Activated CD8-positive, alpha-beta T cell treated with anti-CD3 and anti-CD28 coated beads for 36 hours (primary cell): ENCODE measurements around the gene MCC. TPM values are rescaled to one million over a fixed set of nuclear protein-coding genes. Genes with fewer than 3 reads are reported as not detected.

ENCODE experiments used
- ATAC-seq: fragments of 200-7000 bp; cut with Tn5 transposase; one replicate; pipeline ENCODE4 v1.10.0; 2021; ENCODE audit warnings: mild to moderate bottlenecking, moderate library complexity
- CTCF ChIA-PET: fragments of 350-600 bp; sonication (Branson Sonifier 250); formaldehyde crosslinking; loops from one replicate; lab custom pipeline; 2021; ENCODE audit warnings: antibody characterized with exemption; lab: Charles Lee
- POLR2A ChIA-PET: fragments of 350-600 bp; sonication (Branson Sonifier 250); formaldehyde crosslinking; loops from one replicate; lab custom pipeline; 2021; ENCODE audit warnings: antibody characterized with exemption; lab: Charles Lee
- DNase-seq: peaks from one replicate; pipeline ENCODE4 v3.0.0-alpha.2; 2020
- H3K27ac Mint-ChIP-seq: one replicate; pipeline ENCODE4 v1.8.0; 2021; ENCODE audit warnings: mild to moderate bottlenecking, mixed read lengths
- H3K27me3 Mint-ChIP-seq: one replicate; pipeline ENCODE4 v1.8.0; 2021; ENCODE audit warnings: mixed read lengths
- H3K36me3 Mint-ChIP-seq: one replicate; pipeline ENCODE4 v1.8.0; 2021; ENCODE audit warnings: low read depth, mixed read lengths
- H3K4me1 Mint-ChIP-seq: one replicate; pipeline ENCODE4 v1.8.0; 2021; ENCODE audit warnings: low read depth, mixed read lengths
- H3K4me3 Mint-ChIP-seq: one replicate; pipeline ENCODE4 v1.8.0; 2021; ENCODE audit warnings: mild to moderate bottlenecking, moderate library complexity, mixed read lengths
- H3K9me3 Mint-ChIP-seq: one replicate; pipeline ENCODE4 v1.8.0; 2021; ENCODE audit warnings: mixed read lengths
- CTCF ChIP-seq: fragments of 200-600 bp; IDR thresholded peaks from one replicate; pipeline ENCODE4 v1.8.0; 2022; ENCODE audit warnings: antibody characterized with exemption, mild to moderate bottlenecking
- intact Hi-C: fragments of 100-400 bp; cut with micrococcal nuclease; formaldehyde crosslinking; loops from one replicate; pipeline ENCODE4 v1.10.0; 2022
- total RNA-seq, 2 experiments: library from RNA; stranded (reverse); gene quantifications; one replicate each; pipeline ENCODE4 v1.2.3, GENCODE V29; 2021

Gene MCC
- total RNA-seq, 2 experiments from 2014 or later: 4.9 to 5.4 TPM

- CTCF ChIA-PET: interaction anchor here (1.0 to 5.7 kb wide), 4 partner anchors 39 to 266 kb away, joined by 3 to 41 read pairs (median 3); no protein-coding TSS in a partner anchor
Measured at GRCh38 chr5:113340537-113340936, 147.7 kb downstream of the MCC start.

GRCh38 chr5:113338628-113339027 is 149.6 kb downstream of the MCC start:
- ChIA-PET POLR2A (no interaction called here), CTCF (interaction anchor here (0.7 to 5.7 kb wide), 3 partner anchors 11 to 268 kb away, joined by 3 to 41 read pairs (median 3); no protein-coding TSS in a partner anchor)
- DNase-seq (no peak), ATAC-seq (no peak)
- no peak for TF ChIP-seq CTCF
- Mint-ChIP-seq H3K4me3 (no peak overlapping the region), H3K4me1 (peaks cover 4% of the 10 kb centered on the region), H3K27me3 (peaks cover 12% of the 10 kb centered on the region), H3K36me3 (no peaks in the 10 kb centered on the region), H3K27ac (no peak overlapping the region), H3K9me3 (no peaks in the 10 kb centered on the region)
- intact Hi-C loops: loop anchor here (5.0 kb wide), 1 partner anchor 174 kb away; the partner anchor contains the start of gene YTHDC2

More at GRCh38 chr5:113340537-113340936, 147.7 kb downstream of the MCC start:
- H3K9me3 Mint-ChIP-seq: no peaks in the 10 kb centered on the region
- H3K4me1 Mint-ChIP-seq: no peaks in the 10 kb centered on the region
- TF ChIP-seq CTCF: no peak
- intact Hi-C loops: no loop called here
- H3K4me3 Mint-ChIP-seq: no peak overlapping the region
- ATAC-seq: no peak
- POLR2A ChIA-PET: no interaction called here
- H3K27me3 Mint-ChIP-seq: peaks cover 12% of the 10 kb centered on the region
- no peak for DNase-seq
- H3K27ac Mint-ChIP-seq: no peak overlapping the region
- H3K36me3 Mint-ChIP-seq: no peaks in the 10 kb centered on the region

GRCh38 chr5:113337515-113338415 is 150.5 kb downstream of the MCC start:
- peaks cover 12% of the 10 kb centered on the region for H3K27me3 Mint-ChIP-seq
- CTCF ChIA-PET: interaction anchor here (0.6 to 5.7 kb wide), 9 partner anchors 12 to 342 kb away, joined by 3 to 41 read pairs (median 6); partner anchors contain the start of gene YTHDC2
- H3K9me3 Mint-ChIP-seq: no peaks in the 10 kb centered on the region
- H3K4me3 Mint-ChIP-seq: no peak overlapping the region
- no peaks in the 10 kb centered on the region for H3K36me3 Mint-ChIP-seq
- no peak for ATAC-seq
- intact Hi-C loops: loop anchor here (5.0 kb wide), 1 partner anchor 175 kb away; the partner anchor contains the start of gene YTHDC2
- POLR2A ChIA-PET: no interaction called here
- H3K4me1 Mint-ChIP-seq: peaks cover 4% of the 10 kb centered on the region
- no peak overlapping the region for H3K27ac Mint-ChIP-seq
- no peak for DNase-seq
- TF ChIP-seq CTCF: no peak

GRCh38 chr5:113336975-113337374 is 151.3 kb downstream of the MCC start:
- Mint-ChIP-seq H3K9me3 (no peaks in the 10 kb centered on the region), H3K4me1 (peaks cover 4% of the 10 kb centered on the region), H3K27me3 (peaks cover 10% of the 10 kb centered on the region), H3K4me3 (no peak overlapping the region), H3K27ac (no peak overlapping the region), H3K36me3 (no peaks in the 10 kb centered on the region)
- ChIA-PET CTCF (interaction anchor here (0.6 to 5.7 kb wide), 10 partner anchors 9 to 341 kb away, joined by 3 to 41 read pairs (median 6); partner anchors contain the start of gene YTHDC2), POLR2A (no interaction called here)
- DNase-seq (peak; percentile 11), ATAC-seq (peak; percentile 71)
- intact Hi-C loops: loop anchor here (5.0 kb wide), 1 partner anchor 175 kb away; the partner anchor contains the start of gene YTHDC2
- TF ChIP-seq CTCF: no peak
